ENCODE measurements around the gene ASB18. TPM values are rescaled to one million over a fixed set of nuclear protein-coding genes. Genes with fewer than 3 reads are reported as not detected.

Gene ASB18
- polyA plus RNA-seq, 1 donor (not counting 4 experiments of a cell fraction or from before 2014, with no cell fraction given) = not detected

- FAIRE-seq = no peak
- dilution Hi-C loops (cut with MboI; ENCODE audit: extremely low pct_ligation_motif_present, low sequenced_read_pairs) = no loop called here
Observed at GRCh38 chr2:236146436-236146835, 117.8 kb downstream of the ASB18 start.

GRCh38 chr2:236143811-236144210 is 120.4 kb downstream of the ASB18 start:
- no peak overlapping the region for H3K4me2 ChIP-seq (ENCODE audit: control insufficient read depth, extremely low read depth, insufficient read depth, low read depth, low read length)
- TF ChIP-seq CTCF (optimal IDR thresholded peaks at IDR 0.05 in 1 of 3, IDR thresholded peaks at IDR 0.05 in 1 of 3, conservative IDR thresholded peaks at IDR 0.05 in 1 of 3; ENCODE audit: extremely low read depth in 1 of 3, insufficient read depth in 2 of 3, low read length in 3 of 3) = no peak
- no peak for TF ChIP-seq EZH2 (IDR thresholded peaks at IDR 0.05; ENCODE audit: low read length)
- no peaks in the 10 kb centered on the region for H3K36me3 ChIP-seq (ENCODE audit: control insufficient read depth in 2 of 2, extremely low read depth in 1 of 2, insufficient read depth in 2 of 2, low read length in 2 of 2)
- no peak overlapping the region for H3K9ac ChIP-seq (ENCODE audit: control insufficient read depth, extremely low read depth, insufficient read depth, low read length)
- DNase-seq (ENCODE audit: low read depth, low spot score) (no peak), FAIRE-seq (no peak)
- dilution Hi-C loops (cut with MboI; ENCODE audit: extremely low pct_ligation_motif_present, low sequenced_read_pairs) = no loop called here
- H3K9me3 ChIP-seq (ENCODE audit: control insufficient read depth, low read depth, low read length) = no peaks in the 10 kb centered on the region
- peaks cover 2% of the 10 kb centered on the region for H3K27me3 ChIP-seq (ENCODE audit: control insufficient read depth, extremely low read depth, insufficient read depth, low read length)
- H3K27ac ChIP-seq (ENCODE audit: control insufficient read depth, insufficient read depth, low read length) = no peak overlapping the region
- H4K20me1 ChIP-seq (ENCODE audit: control insufficient read depth, extremely low read depth, insufficient read depth, low read length) = no peaks in the 10 kb centered on the region
- H3K4me1 ChIP-seq (ENCODE audit: control insufficient read depth, extremely low read depth, insufficient read depth, low read length) = no peaks in the 10 kb centered on the region
- H3K9me1 ChIP-seq (ENCODE audit: control insufficient read depth, extremely low read depth, insufficient read depth, low read length) = no peaks in the 10 kb centered on the region
- no peak overlapping the region for H2AFZ ChIP-seq (ENCODE audit: control insufficient read depth, low read length)
- H3K4me3 ChIP-seq (ENCODE audit: control insufficient read depth in 2 of 3, extremely low read depth in 1 of 3, insufficient read depth in 2 of 3, low read depth in 1 of 3, low read length in 3 of 3) = no peak overlapping the region
- H3K79me2 ChIP-seq (ENCODE audit: control insufficient read depth, insufficient read depth, low read length) = no peaks in the 10 kb centered on the region

More at GRCh38 chr2:236146436-236146835, 117.8 kb downstream of the ASB18 start:
- Histone ChIP-seq H2AFZ (ENCODE audit: control insufficient read depth, low read length) (no peak overlapping the region), H3K9me1 (ENCODE audit: control insufficient read depth, extremely low read depth, insufficient read depth, low read length) (no peaks in the 10 kb centered on the region), H3K4me3 (ENCODE audit: control insufficient read depth in 2 of 3, extremely low read depth in 1 of 3, insufficient read depth in 2 of 3, low read depth in 1 of 3, low read length in 3 of 3) (no peak overlapping the region), H3K79me2 (ENCODE audit: control insufficient read depth, insufficient read depth, low read length) (no peaks in the 10 kb centered on the region), H3K4me1 (ENCODE audit: control insufficient read depth, extremely low read depth, insufficient read depth, low read length) (no peaks in the 10 kb centered on the region), H4K20me1 (ENCODE audit: control insufficient read depth, extremely low read depth, insufficient read depth, low read length) (no peaks in the 10 kb centered on the region), H3K4me2 (ENCODE audit: control insufficient read depth, extremely low read depth, insufficient read depth, low read depth, low read length) (no peak overlapping the region), H3K27me3 (ENCODE audit: control insufficient read depth, extremely low read depth, insufficient read depth, low read length) (peaks cover 2% of the 10 kb centered on the region), H3K9ac (ENCODE audit: control insufficient read depth, extremely low read depth, insufficient read depth, low read length) (no peak overlapping the region), H3K27ac (ENCODE audit: control insufficient read depth, insufficient read depth, low read length) (no peak overlapping the region), H3K36me3 (ENCODE audit: control insufficient read depth in 2 of 2, extremely low read depth in 1 of 2, insufficient read depth in 2 of 2, low read length in 2 of 2) (no peaks in the 10 kb centered on the region), H3K9me3 (ENCODE audit: control insufficient read depth, low read depth, low read length) (no peaks in the 10 kb centered on the region)
- TF ChIP-seq EZH2 (IDR thresholded peaks at IDR 0.05; ENCODE audit: low read length) = no peak
- no peak for TF ChIP-seq CTCF (optimal IDR thresholded peaks at IDR 0.05 in 1 of 3, IDR thresholded peaks at IDR 0.05 in 1 of 3, conservative IDR thresholded peaks at IDR 0.05 in 1 of 3; ENCODE audit: extremely low read depth in 1 of 3, insufficient read depth in 2 of 3, low read length in 3 of 3)
- no peak for DNase-seq (ENCODE audit: low read depth, low spot score)

Small RNA genes within 50 kb of the gene (small RNA-seq; reads per million reads assigned to genes)
- gene RF00019 (ENCODE audit: insufficient read length in 3 of 3, low read depth in 3 of 3, low replicate concordance in 1 of 3) (0 reads per million in 3 experiments), gene RNU1-31P (ENCODE audit: insufficient read length in 3 of 3, low read depth in 3 of 3, low replicate concordance in 1 of 3) (0 reads per million in 3 experiments)

Other genes starting within 250 kb of the ASB18 start
- gene GBX2, start 96.0 kb downstream of the ASB18 start, polyA plus RNA-seq = 0.13 to 0.69 TPM (median 0.17 TPM) in 3 replicates

Data from keratinocyte (primary cell).